Astrocyte (in vitro differentiated cells and primary cell): ENCODE data around the gene TENT5C.

Source experiments
- CTCF ChIP-seq: IDR thresholded peaks from 2 replicates; pipeline ENCODE4 v1.5.1; 2011; ENCODE audit warnings: low read depth, mild to moderate bottlenecking, inconsistent platforms, low read length, moderate library complexity; ENCODE audit not compliant: insufficient read depth
- EZH2 ChIP-seq: IDR thresholded peaks from 2 replicates; pipeline ENCODE4 v1.6.1; 2012; ENCODE audit warnings: mild to moderate bottlenecking, low read length, inconsistent platforms; ENCODE audit not compliant: insufficient read depth

DNA sequence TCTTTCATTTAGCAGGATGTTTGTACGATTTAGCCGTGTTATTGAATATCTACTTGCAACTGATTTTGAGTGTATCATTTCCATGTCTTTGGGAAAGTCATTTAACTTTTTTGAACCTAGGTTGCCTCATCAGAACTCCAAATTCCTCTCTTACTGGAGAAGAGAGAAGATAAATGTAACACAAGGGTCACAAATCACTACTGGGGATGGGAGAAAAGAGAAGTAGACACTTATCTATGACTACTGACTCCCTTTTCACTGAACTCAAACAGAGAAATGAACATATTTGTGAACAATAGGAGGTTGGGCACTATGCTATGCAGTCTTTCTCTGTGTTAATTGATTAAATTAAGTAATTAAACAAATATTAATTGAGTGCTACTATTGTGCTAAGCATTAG lies 42.2 kb downstream of the TENT5C start:
- TF ChIP-seq EZH2 (no peak), CTCF (no peak)
